G401.6 (cell line): ENCODE measurements around the gene CAND2.

Source experiments
- FAIRE-seq: peaks from 2 replicates; lab custom pipeline; 2012; peaks lifted over from hg19 to GRCh38; lab: Jason Lieb, UNC

Gene CAND2

GRCh38 chr3:12796171-12797123, at the start of gene CAND2:
Gene CAND2 (plus strand): TSS chr3:12796680. CDS start chr3:12796721, 41 bp downstream.
- FAIRE-seq: no peak

- no peak for FAIRE-seq
Measured at GRCh38 chr3:12748477-12748876, 48.0 kb upstream of the CAND2 start.

- no peak for FAIRE-seq
Measured at GRCh38 chr3:12750223-12750622, 46.3 kb upstream of the CAND2 start.

- no peak for FAIRE-seq
Measured at GRCh38 chr3:12750658-12751071, 45.8 kb upstream of the CAND2 start.

- FAIRE-seq: no peak
Measured at GRCh38 chr3:12751571-12751970, 44.9 kb upstream of the CAND2 start.

- FAIRE-seq: no peak
Measured at GRCh38 chr3:12752102-12752501, 44.4 kb upstream of the CAND2 start.

- no peak for FAIRE-seq
Measured at GRCh38 chr3:12752809-12753208, 43.7 kb upstream of the CAND2 start.

- no peak for FAIRE-seq
Measured at GRCh38 chr3:12753275-12754028, 43.0 kb upstream of the CAND2 start.

- no peak for FAIRE-seq
Measured at GRCh38 chr3:12754313-12754712, 42.2 kb upstream of the CAND2 start.

- no peak for FAIRE-seq
Measured at GRCh38 chr3:12755754-12756153, 40.7 kb upstream of the CAND2 start.

GRCh38 chr3:12756175-12756574, 40.3 kb upstream of the CAND2 start:
- FAIRE-seq: no peak

- FAIRE-seq: no peak
Measured at GRCh38 chr3:12756635-12757034, 39.8 kb upstream of the CAND2 start.

- peak; percentile 53 for FAIRE-seq
Measured at GRCh38 chr3:12758025-12758781, 38.3 kb upstream of the CAND2 start.

GRCh38 chr3:12759097-12759679, 37.3 kb upstream of the CAND2 start, which contains the start of gene TMEM40:
Gene TMEM40 (minus strand): TSS chr3:12759259. CDS start chr3:12749832, 9,427 bp downstream.
- no peak for FAIRE-seq

GRCh38 chr3:12759693-12760565, 36.6 kb upstream of the CAND2 start:
- no peak for FAIRE-seq

- FAIRE-seq: no peak
Measured at GRCh38 chr3:12764171-12764776, 32.2 kb upstream of the CAND2 start.

- no peak for FAIRE-seq
Measured at GRCh38 chr3:12766541-12766940, 29.9 kb upstream of the CAND2 start.

- no peak for FAIRE-seq
Measured at GRCh38 chr3:12768579-12769527, 27.6 kb upstream of the CAND2 start.

- FAIRE-seq: no peak
Measured at GRCh38 chr3:12769761-12770160, 26.7 kb upstream of the CAND2 start.
